WTC11 (cell line): Measurements from ENCODE around the gene PSMD8. TPM values are rescaled to one million over a fixed set of nuclear protein-coding genes. Genes with fewer than 3 reads are reported as not detected.

Source experiments
- ATAC-seq: fragments of 200-7000 bp; cut with Tn5 transposase; 2 replicates; pipeline ENCODE4 v1.10.0; 2021; ENCODE audit warnings: mild to moderate bottlenecking, moderate library complexity
- CTCF ChIA-PET: fragments of 300-600 bp; sonication (Branson Sonifier 250); formaldehyde crosslinking; loops from one replicate; lab custom pipeline; 2021; ENCODE audit warnings: antibody characterized with exemption; lab: Charles Lee
- POLR2A ChIA-PET: fragments of 350-600 bp; sonication (Branson Sonifier 250); formaldehyde crosslinking; loops from one replicate; lab custom pipeline; 2021; ENCODE audit warnings: antibody characterized with exemption; lab: Charles Lee
- DNase-seq: peaks from one replicate; pipeline ENCODE4 v3.0.0; 2021; ENCODE audit warnings: low spot score
- H3K27ac Mint-ChIP-seq: 2 replicates; pipeline ENCODE4 v1.8.0; 2021; ENCODE audit warnings: mixed read lengths
- H3K27me3 Mint-ChIP-seq: 2 replicates; pipeline ENCODE4 v1.8.0; 2021; ENCODE audit warnings: low read depth, mild to moderate bottlenecking, moderate library complexity, mixed read lengths
- H3K36me3 Mint-ChIP-seq: 2 replicates; pipeline ENCODE4 v1.8.0; 2021; ENCODE audit warnings: mixed read lengths
- H3K4me1 Mint-ChIP-seq: 2 replicates; pipeline ENCODE4 v1.8.0; 2022; ENCODE audit warnings: mixed read lengths
- H3K4me3 Mint-ChIP-seq: 2 replicates; pipeline ENCODE4 v1.8.0; 2021; ENCODE audit warnings: mild to moderate bottlenecking, moderate library complexity, mixed read lengths
- H3K9me3 Mint-ChIP-seq: 2 replicates; pipeline ENCODE4 v1.8.0; 2021; ENCODE audit warnings: mixed read lengths
- ATF3 ChIP-seq: sonication (generic); formaldehyde crosslinking; conservative IDR thresholded peaks from 2 replicates; pipeline ENCODE4 v1.8.1; 2022; ENCODE audit warnings: mild to moderate bottlenecking, missing genetic modification reagents
- CDX4 ChIP-seq: fragments of 250-450 bp; sonication (Bioruptor Pico); IDR thresholded peaks from 2 replicates; pipeline ENCODE4 v1.9.0; 2021; ENCODE audit warnings: moderate library complexity, mild to moderate bottlenecking, inconsistent platforms, borderline replicate concordance
- CREB1 ChIP-seq: sonication (generic); formaldehyde crosslinking; IDR thresholded peaks from 2 replicates; pipeline ENCODE4 v1.8.0; 2023; ENCODE audit warnings: mild to moderate bottlenecking, missing genetic modification reagents
- CREM ChIP-seq: sonication (generic); formaldehyde crosslinking; IDR thresholded peaks from 2 replicates; pipeline ENCODE4 v1.8.1; 2022; ENCODE audit warnings: mild to moderate bottlenecking, missing genetic modification reagents, moderate library complexity
- E2F4 ChIP-seq: sonication (generic); formaldehyde crosslinking; IDR thresholded peaks from 2 replicates; pipeline ENCODE4 v1.8.1; 2022; ENCODE audit warnings: low read depth, mild to moderate bottlenecking, moderate library complexity, missing genetic modification reagents, borderline replicate concordance
- ETV6 ChIP-seq: sonication (generic); formaldehyde crosslinking; IDR thresholded peaks from 2 replicates; pipeline ENCODE4 v1.8.1; 2022; ENCODE audit warnings: mild to moderate bottlenecking, missing genetic modification reagents
- FOXK1 ChIP-seq: sonication (generic); formaldehyde crosslinking; IDR thresholded peaks from 2 replicates; pipeline ENCODE4 v1.8.0; 2022; ENCODE audit warnings: mild to moderate bottlenecking, moderate library complexity, missing genetic modification reagents
- GABPB1 ChIP-seq: sonication (generic); formaldehyde crosslinking; IDR thresholded peaks from 2 replicates; pipeline ENCODE4 v1.8.1; 2023; ENCODE audit warnings: mild to moderate bottlenecking, missing genetic modification reagents
- GRHL2 ChIP-seq: fragments of 250-450 bp; sonication (Bioruptor Pico); IDR thresholded peaks from 2 replicates; pipeline ENCODE4 v1.8.0; 2022; ENCODE audit warnings: mild to moderate bottlenecking, moderate library complexity; ENCODE audit not compliant: insufficient replicate concordance, severe bottlenecking
- MXD4 ChIP-seq: fragments of 250-450 bp; sonication (Bioruptor Pico); IDR thresholded peaks from 2 replicates; pipeline ENCODE4 v1.8.0; 2021; ENCODE audit warnings: mild to moderate bottlenecking, moderate library complexity, borderline replicate concordance
- MYBL2 ChIP-seq: sonication (generic); formaldehyde crosslinking; IDR thresholded peaks from 2 replicates; pipeline ENCODE4 v1.8.1; 2023; ENCODE audit warnings: mild to moderate bottlenecking, moderate library complexity, missing genetic modification reagents
- OVOL2 ChIP-seq: fragments of 250-450 bp; sonication (Bioruptor Pico); IDR thresholded peaks from 2 replicates; pipeline ENCODE4 v1.9.0; 2021; ENCODE audit warnings: mild to moderate bottlenecking, borderline replicate concordance
- SOX15 ChIP-seq: fragments of 250-450 bp; sonication (Bioruptor Pico); IDR thresholded peaks from 2 replicates; pipeline ENCODE4 v1.9.0; 2021; ENCODE audit warnings: mild to moderate bottlenecking
- STAT6 ChIP-seq: sonication (generic); formaldehyde crosslinking; conservative IDR thresholded peaks from 2 replicates; pipeline ENCODE4 v1.8.1; 2023; ENCODE audit warnings: mild to moderate bottlenecking, low read depth, missing genetic modification reagents, moderate library complexity
- TCF7 ChIP-seq: sonication (generic); formaldehyde crosslinking; IDR thresholded peaks from 2 replicates; pipeline ENCODE4 v1.8.0; 2022; ENCODE audit warnings: mild to moderate bottlenecking, low read depth, missing genetic modification reagents, moderate library complexity
- TEAD1 ChIP-seq: sonication (generic); formaldehyde crosslinking; IDR thresholded peaks from 2 replicates; pipeline ENCODE4 v1.8.0; 2022; ENCODE audit warnings: mild to moderate bottlenecking, missing genetic modification reagents
- TEAD4 ChIP-seq: sonication (generic); formaldehyde crosslinking; IDR thresholded peaks from 2 replicates; pipeline ENCODE4 v1.8.0; 2022; ENCODE audit warnings: mild to moderate bottlenecking, missing genetic modification reagents
- ZNF121 ChIP-seq: sonication (generic); formaldehyde crosslinking; IDR thresholded peaks from 2 replicates; pipeline ENCODE4 v1.8.0; 2023; ENCODE audit warnings: missing genetic modification reagents
- ZNF263 ChIP-seq: sonication (generic); formaldehyde crosslinking; IDR thresholded peaks from 2 replicates; pipeline ENCODE4 v1.8.1; 2022; ENCODE audit warnings: low read depth, mild to moderate bottlenecking, moderate library complexity, missing genetic modification reagents
- ZNF396 ChIP-seq: fragments of 250-450 bp; sonication (Bioruptor Pico); IDR thresholded peaks from 2 replicates; pipeline ENCODE4 v1.8.0; 2021; ENCODE audit warnings: mild to moderate bottlenecking, moderate library complexity, borderline replicate concordance
- ZNF532 ChIP-seq: fragments of 250-450 bp; sonication (Bioruptor Pico); IDR thresholded peaks from 2 replicates; pipeline ENCODE4 v1.9.0; 2021; ENCODE audit warnings: mild to moderate bottlenecking, borderline replicate concordance
- ZSCAN18 ChIP-seq: fragments of 250-450 bp; sonication (Bioruptor Pico); IDR thresholded peaks from 2 replicates; pipeline ENCODE4 v2.1.2; 2022; ENCODE audit warnings: mild to moderate bottlenecking, moderate library complexity
- total RNA-seq: library from RNA; stranded (reverse); gene quantifications from 3 replicates; pipeline ENCODE4 v1.2.3, GENCODE V29; 2021

The PSMD8 gene
- total RNA-seq, 1 experiment from 2014 or later = 167 TPM

- CTCF ChIA-PET = interaction anchor here (2.7 kb wide), 1 partner anchor 10 kb away, joined by 55 read pairs; the partner anchor contains the start of gene FAM98C
- no peak for TF ChIP-seq FOXK1
- no peak for TF ChIP-seq MYBL2 (CRISPR knock-in tag)
- no peak for TF ChIP-seq GRHL2 (CRISPR knock-in tag)
- TF ChIP-seq MXD4 (CRISPR knock-in tag) = no peak
- TF ChIP-seq ATF3 (CRISPR knock-in tag) = no peak
- TF ChIP-seq ZNF396 (CRISPR knock-in tag) = no peak
- TF ChIP-seq ZSCAN18 (CRISPR knock-in tag) = no peak
- no peak for TF ChIP-seq TEAD4 (CRISPR knock-in tag)
- no peak for TF ChIP-seq TCF7
- TF ChIP-seq CREB1 = no peak
- no peak for TF ChIP-seq STAT6 (CRISPR knock-in tag)
- TF ChIP-seq ZNF121 (CRISPR knock-in tag) = no peak
- TF ChIP-seq CDX4 = no peak
- TF ChIP-seq ZNF263 (CRISPR knock-in tag) = no peak
- no peak for TF ChIP-seq E2F4
- TF ChIP-seq SOX15 (CRISPR knock-in tag) = no peak
- Mint-ChIP-seq H3K27ac (no peak overlapping the region), H3K27me3 (peaks cover 28% of the 10 kb centered on the region), H3K4me1 (peaks cover 30% of the 10 kb centered on the region), H3K36me3 (peaks cover 30% of the 10 kb centered on the region), H3K4me3 (no peak overlapping the region), H3K9me3 (no peaks in the 10 kb centered on the region)
- DNase-seq (no peak), ATAC-seq (no peak)
- POLR2A ChIA-PET = interaction anchor here (0.6 to 0.7 kb wide), 2 partner anchors 17 to 73 kb away, joined by 4 to 12 read pairs; partner anchors contain the start of gene KCNK6
These were observed 18.4 kb downstream of the PSMD8 start for GRCh38 chr19:38392707-38393308.

- peak overlapping the region; percentile 72; the same call in 1 of the 2 replicates for H3K27ac Mint-ChIP-seq
- no peaks in the 10 kb centered on the region for H3K9me3 Mint-ChIP-seq
- POLR2A ChIA-PET = interaction anchor here (0.8 to 1.0 kb wide), 2 partner anchors 9 to 20 kb away, joined by 3 read pairs; partner anchors contain the start of gene PSMD8
- peaks cover 30% of the 10 kb centered on the region for H3K36me3 Mint-ChIP-seq
- peak; percentile 94 for ATAC-seq
- peak; percentile 99 for DNase-seq
- CTCF ChIA-PET = interaction anchor here (0.9 to 2.7 kb wide), 4 partner anchors 9 to 242 kb away, joined by 3 to 55 read pairs (median 6); partner anchors contain the start of gene FAM98C
- H3K27me3 Mint-ChIP-seq = peaks cover 45% of the 10 kb centered on the region
- peaks cover 30% of the 10 kb centered on the region for H3K4me1 Mint-ChIP-seq
- peak overlapping the region; percentile 66 for H3K4me3 Mint-ChIP-seq
- TF ChIP-seq GABPB1 (CRISPR knock-in tag) = no peak
- no peak for TF ChIP-seq CREM (CRISPR knock-in tag)
- TF ChIP-seq ZSCAN18 (CRISPR knock-in tag) = no peak
- TF ChIP-seq OVOL2 = no peak
- TF ChIP-seq ETV6 (CRISPR knock-in tag) = peak; percentile 50; the same call in 1 of the 2 replicates
- no peak for TF ChIP-seq TEAD1 (CRISPR knock-in tag)
- TF ChIP-seq ZNF532 = no peak
These were observed 20.1 kb downstream of the PSMD8 start for GRCh38 chr19:38394488-38394887.
